Measurements from ENCODE around the gene PRDM10. TPM values are rescaled to one million over a fixed set of nuclear protein-coding genes. Genes with fewer than 3 reads are reported as not detected.

Gene PRDM10
- total RNA-seq, 4 donors from 2014 or later, result 7.8 to 18.6 (median 9.7) TPM

DNA sequence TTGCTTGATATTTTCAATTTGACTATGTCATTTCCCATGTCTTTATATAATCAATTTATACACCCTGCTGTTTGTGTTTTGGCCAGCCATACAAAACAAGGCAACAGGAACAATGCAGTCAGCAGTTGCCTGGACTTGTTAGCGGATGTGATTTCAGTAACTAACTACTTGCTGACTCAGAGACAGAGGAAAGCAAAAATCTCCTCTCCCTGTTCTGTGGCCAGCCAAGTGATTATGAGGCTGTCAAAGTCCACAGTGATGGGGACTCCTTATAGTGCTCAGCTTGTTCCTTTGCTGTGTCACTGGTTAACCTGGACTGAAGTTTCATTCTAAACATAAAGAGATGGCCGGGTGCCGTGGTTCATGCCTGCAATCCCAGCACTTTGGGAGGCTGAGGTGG is 34.4 kb upstream of the PRDM10 start:
- no peak overlapping the region for H3K27ac ChIP-seq
- WGBS, 2 donors, result 66 to 85% methylated on average over 3 of the region's 3 CpGs
- no peaks in the 10 kb centered on the region for H3K4me1 ChIP-seq
- no peak overlapping the region for H3K4me3 ChIP-seq (replicated peaks in 1 of 3)
- TF ChIP-seq POLR2A (IDR thresholded peaks at IDR 0.05), result no peak
- TF ChIP-seq, protein P1, sequence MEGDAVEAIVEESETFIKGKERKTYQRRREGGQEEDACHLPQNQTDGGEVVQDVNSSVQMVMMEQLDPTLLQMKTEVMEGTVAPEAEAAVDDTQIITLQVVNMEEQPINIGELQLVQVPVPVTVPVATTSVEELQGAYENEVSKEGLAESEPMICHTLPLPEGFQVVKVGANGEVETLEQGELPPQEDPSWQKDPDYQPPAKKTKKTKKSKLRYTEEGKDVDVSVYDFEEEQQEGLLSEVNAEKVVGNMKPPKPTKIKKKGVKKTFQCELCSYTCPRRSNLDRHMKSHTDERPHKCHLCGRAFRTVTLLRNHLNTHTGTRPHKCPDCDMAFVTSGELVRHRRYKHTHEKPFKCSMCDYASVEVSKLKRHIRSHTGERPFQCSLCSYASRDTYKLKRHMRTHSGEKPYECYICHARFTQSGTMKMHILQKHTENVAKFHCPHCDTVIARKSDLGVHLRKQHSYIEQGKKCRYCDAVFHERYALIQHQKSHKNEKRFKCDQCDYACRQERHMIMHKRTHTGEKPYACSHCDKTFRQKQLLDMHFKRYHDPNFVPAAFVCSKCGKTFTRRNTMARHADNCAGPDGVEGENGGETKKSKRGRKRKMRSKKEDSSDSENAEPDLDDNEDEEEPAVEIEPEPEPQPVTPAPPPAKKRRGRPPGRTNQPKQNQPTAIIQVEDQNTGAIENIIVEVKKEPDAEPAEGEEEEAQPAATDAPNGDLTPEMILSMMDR (IDR thresholded peaks at IDR 0.05), result no peak
- intact Hi-C loops (cut with DNase I), result no loop called here
- no peak for DNase-seq
- H3K36me3 ChIP-seq, result no peaks in the 10 kb centered on the region
- H3K27me3 ChIP-seq, result no peaks in the 10 kb centered on the region
- no peaks in the 10 kb centered on the region for H3K9me3 ChIP-seq

DNA sequence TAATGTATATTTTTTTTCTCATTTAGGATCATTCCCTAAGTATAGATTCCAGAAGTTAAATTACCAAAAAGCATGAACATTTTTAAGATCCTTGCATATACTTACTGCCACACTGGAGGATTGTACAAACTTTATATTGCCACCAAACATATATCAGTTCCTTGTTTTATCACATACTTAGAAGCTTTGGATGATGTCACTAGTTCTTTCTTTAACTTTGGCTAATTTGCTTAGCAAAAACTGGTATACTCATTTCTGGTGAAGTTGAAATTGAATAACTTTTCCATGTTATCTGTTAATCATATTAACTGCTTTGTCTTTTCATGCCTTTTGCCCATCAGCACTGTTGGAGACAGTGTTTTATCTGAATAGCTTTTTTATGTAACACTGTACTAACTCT is 31.6 kb upstream of the PRDM10 start:
- intact Hi-C loops (cut with DNase I), result no loop called here
- Histone ChIP-seq H3K27ac (no peak overlapping the region), H3K9me3 (no peaks in the 10 kb centered on the region), H3K36me3 (no peaks in the 10 kb centered on the region), H3K4me3 (replicated peaks in 1 of 3) (no peak overlapping the region), H3K27me3 (no peaks in the 10 kb centered on the region), H3K4me1 (no peaks in the 10 kb centered on the region)
- no peak for DNase-seq
- TF ChIP-seq POLR2A (IDR thresholded peaks at IDR 0.05), result no peak
- TF ChIP-seq, protein P1 (IDR thresholded peaks at IDR 0.05), result no peak

DNA sequence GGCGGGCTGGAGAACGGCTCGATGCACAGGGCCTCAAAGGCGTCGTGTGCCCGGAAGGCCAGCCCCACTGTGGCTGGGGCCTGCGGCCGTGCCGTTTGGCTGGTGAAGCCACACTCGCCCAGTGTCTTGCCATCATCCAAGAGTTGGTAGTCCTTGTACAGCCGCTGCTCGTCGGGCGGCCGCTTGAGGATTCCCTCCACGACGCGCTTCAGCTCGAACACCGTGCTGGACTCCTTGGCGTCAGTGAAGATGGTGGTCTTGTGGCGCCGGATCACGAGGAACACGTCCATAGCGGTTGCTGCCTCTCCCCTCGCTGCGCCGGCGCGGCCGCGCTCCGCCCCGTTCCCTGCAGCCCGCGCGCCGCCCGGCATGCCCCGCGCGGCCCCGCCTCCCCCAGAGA is 30.3 kb upstream of the PRDM10 start:
- H3K9me3 ChIP-seq, result no peaks in the 10 kb centered on the region
- intact Hi-C loops (cut with DNase I), result no loop called here
- 91 to 92% methylated on average over 44 of the region's 44 CpGs for WGBS, 2 donors
- no peak for DNase-seq
- no peak overlapping the region for H3K27ac ChIP-seq
- H3K4me1 ChIP-seq, result no peaks in the 10 kb centered on the region
- no peak overlapping the region for H3K4me3 ChIP-seq (replicated peaks in 1 of 3)
- no peak for TF ChIP-seq POLR2A (IDR thresholded peaks at IDR 0.05)
- TF ChIP-seq, protein P1 (IDR thresholded peaks at IDR 0.05), result no peak
- no peaks in the 10 kb centered on the region for H3K36me3 ChIP-seq
- H3K27me3 ChIP-seq, result no peaks in the 10 kb centered on the region

DNA sequence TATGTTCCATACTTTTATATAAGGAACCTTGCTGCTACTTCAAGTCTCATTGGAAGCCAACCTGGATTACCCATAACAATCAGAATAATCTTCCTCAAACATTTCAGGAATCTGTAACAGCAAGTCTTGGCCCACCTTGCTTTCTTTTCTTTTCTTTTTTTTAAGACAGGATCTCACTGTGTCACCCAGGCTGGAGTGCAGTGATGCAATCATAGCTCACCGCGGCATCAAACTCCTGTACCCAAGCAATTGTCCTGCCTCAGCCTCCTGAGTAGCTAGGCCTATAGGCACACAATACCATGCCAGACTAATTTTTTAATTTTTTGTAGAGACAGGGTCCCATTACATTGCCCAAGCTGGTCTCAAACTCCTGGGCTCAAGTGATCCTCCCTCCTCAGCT is 29.3 kb upstream of the PRDM10 start:
- Histone ChIP-seq H3K4me1 (no peaks in the 10 kb centered on the region), H3K36me3 (no peaks in the 10 kb centered on the region), H3K9me3 (no peaks in the 10 kb centered on the region), H3K27me3 (no peaks in the 10 kb centered on the region), H3K4me3 (replicated peaks in 1 of 3) (no peak overlapping the region), H3K27ac (no peak overlapping the region)
- no peak for DNase-seq
- 84 to 94% methylated on average over 2 of the region's 2 CpGs for WGBS, 2 donors
- TF ChIP-seq, protein P1 (IDR thresholded peaks at IDR 0.05), result no peak
- TF ChIP-seq POLR2A (IDR thresholded peaks at IDR 0.05), result no peak
- intact Hi-C loops (cut with DNase I), result no loop called here

DNA sequence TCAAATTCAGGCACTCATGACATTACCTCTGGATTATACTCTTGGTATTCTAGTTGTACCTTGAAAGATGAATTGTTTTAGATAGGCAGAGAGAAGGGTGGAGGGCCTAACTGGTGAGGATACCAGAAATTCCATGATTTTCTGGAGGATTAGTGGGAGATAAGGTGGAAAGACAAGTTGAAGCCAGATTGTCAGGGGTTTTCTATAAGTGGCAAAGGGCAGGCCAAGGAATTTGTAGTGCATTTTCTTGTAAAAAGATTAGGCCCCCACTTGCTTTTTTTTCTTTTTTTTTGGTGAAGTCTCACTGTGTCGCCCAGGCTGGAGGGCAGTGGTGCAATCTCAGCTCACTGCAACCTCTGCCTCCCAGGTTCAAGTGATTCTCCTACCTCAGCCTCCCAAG is 28.4 kb upstream of the PRDM10 start:
- no peaks in the 10 kb centered on the region for H3K27me3 ChIP-seq
- H3K36me3 ChIP-seq, result no peaks in the 10 kb centered on the region
- H3K27ac ChIP-seq, result no peak overlapping the region
- no peaks in the 10 kb centered on the region for H3K9me3 ChIP-seq
- 71 to 75% methylated on average over 1 of the region's 1 CpG for WGBS, 2 donors
- intact Hi-C loops (cut with DNase I), result no loop called here
- no peak overlapping the region for H3K4me3 ChIP-seq (replicated peaks in 1 of 3)
- TF ChIP-seq, protein P1 (IDR thresholded peaks at IDR 0.05), result no peak
- no peak for TF ChIP-seq POLR2A (IDR thresholded peaks at IDR 0.05)
- no peak for DNase-seq
- no peaks in the 10 kb centered on the region for H3K4me1 ChIP-seq
